ENCODE measurements around the gene TARS2. TPM values are rescaled to one million over a fixed set of nuclear protein-coding genes. Genes with fewer than 3 reads are reported as not detected.

The TARS2 gene
- total and polyA plus RNA-seq, 2 of the 4 experiments (the other 2 are of a cell fraction): 10.9 to 21.8 TPM

- ATAC-seq (ENCODE audit: low read depth): peak; percentile 16; the same call in 1 of the 2 replicates
- peak overlapping the region; percentile 28 for H3K27ac ChIP-seq (ENCODE audit: insufficient read depth, low read length)
These were observed 41.8 kb downstream of the TARS2 start for GRCh38 chr1:150529017-150529416.

More at GRCh38 chr1:150529017-150529416, 41.8 kb downstream of the TARS2 start:
- no peak overlapping the region for H2AK9ac ChIP-seq (replicated peaks; ENCODE audit: low read depth, low read length, poor library complexity)
- ChIA-PET POLR2A (ENCODE audit: unreplicated experiment) (no interaction called here), CTCF (interaction anchor here (0.9 to 1.5 kb wide), 3 partner anchors 13 to 19 kb away, joined by 4 to 5 read pairs (median 4); partner anchors contain the start of gene FALEC)
- peaks cover 0 to 2% of the 10 kb centered on the region in 2 experiments; a peak in 1 of 4 replicates for H3K79me1 ChIP-seq (ENCODE audit: low read depth in 1 of 2, low read length in 2 of 2)
- H4K5ac ChIP-seq (ENCODE audit: low read depth, low read length): peak overlapping the region; percentile 25; the same call in 1 of the 2 replicates
- no peaks in the 10 kb centered on the region for H3K27me3 ChIP-seq (ENCODE audit: control insufficient read depth, insufficient read depth, low read length)
- peak overlapping the region; percentile 35; the same call in 1 of the 2 replicates for H3K18ac ChIP-seq (ENCODE audit: low read depth, low read length)
- peaks cover 9% of the 10 kb centered on the region for H3K4me1 ChIP-seq (ENCODE audit: control insufficient read depth, insufficient read depth, low read length)
- H3K9me1 ChIP-seq (ENCODE audit: insufficient read depth, low read length): no peaks in the 10 kb centered on the region
- BruUV-seq (replicated peaks): no TSS peak
- peak overlapping the region; percentile 57; the same call in 1 of the 2 replicates for H2BK20ac ChIP-seq (ENCODE audit: low read depth, low read length)
- H2AFZ ChIP-seq (replicated peaks; ENCODE audit: low read length, poor library complexity): peak overlapping the region; percentile 64
- H2BK120ac ChIP-seq (ENCODE audit: low read depth, low read length): peak overlapping the region; percentile 68
- H4K91ac ChIP-seq (ENCODE audit: insufficient read depth, low read depth, low read length): no peak overlapping the region
- peak overlapping the region; percentile 73; the same call in 1 of the 2 replicates for H3K23ac ChIP-seq (ENCODE audit: low read depth, low read length)
- TF ChIP-seq BHLHE40 (IDR thresholded peaks at IDR 0.05; ENCODE audit: low read depth, low read length): no peak
- TF ChIP-seq CHD1 (IDR thresholded peaks at IDR 0.05; ENCODE audit: low read depth, low read length): no peak
- no peak for TF ChIP-seq NFE2L2 (IDR thresholded peaks at IDR 0.05; ENCODE audit: low read depth, low read length)
- TF ChIP-seq MXI1 (IDR thresholded peaks at IDR 0.05; ENCODE audit: borderline replicate concordance, low read depth, low read length): no peak
- no peak for TF ChIP-seq ELK1 (IDR thresholded peaks at IDR 0.05; ENCODE audit: borderline replicate concordance, low read depth, low read length)
- TF ChIP-seq CTCF (conservative IDR thresholded peaks at IDR 0.05; ENCODE audit: low read depth, low read length): no peak
- no peak for TF ChIP-seq MAZ (IDR thresholded peaks at IDR 0.05; ENCODE audit: borderline replicate concordance, low read depth, low read length)
- no peak for TF ChIP-seq RFX5 (IDR thresholded peaks at IDR 0.05; ENCODE audit: low read depth, low read length)
- TF ChIP-seq SMC3 (IDR thresholded peaks at IDR 0.05; ENCODE audit: low read depth, low read length): no peak
- TF ChIP-seq MAFK (IDR thresholded peaks at IDR 0.05; ENCODE audit: low read depth, low read length): no peak
- TF ChIP-seq POLR2A (IDR thresholded peaks at IDR 0.05; ENCODE audit: low read depth, low read length): no peak
- TF ChIP-seq USF2 (IDR thresholded peaks at IDR 0.05; ENCODE audit: low read depth, low read length): no peak
- TF ChIP-seq RCOR1 (IDR thresholded peaks at IDR 0.05; ENCODE audit: insufficient replicate concordance, low read length): no peak
- TF ChIP-seq RAD21 (IDR thresholded peaks at IDR 0.05; ENCODE audit: low read length): no peak
- no peak for TF ChIP-seq CEBPB (IDR thresholded peaks at IDR 0.05; ENCODE audit: low read depth, low read length)
- TF ChIP-seq FOS (IDR thresholded peaks at IDR 0.05; ENCODE audit: low read depth, low read length): no peak
- no peak overlapping the region; the same call in 2 of the 3 replicates for H2BK15ac ChIP-seq (ENCODE audit: low read depth, low read length)
- 6% methylated on average over 3 of the region's 4 CpGs; no CpG with 5 or more reads in 1 of the 2 experiments for WGBS, 2 experiments (ENCODE audit: extremely low coverage in 2 of 2, insufficient read length in 1 of 2)
- H3K4me3 ChIP-seq (ENCODE audit: insufficient read depth, low read depth, low read length): no peak overlapping the region
- intact Hi-C loops (cut with micrococcal nuclease): no loop called here
- H2AK5ac ChIP-seq (ENCODE audit: low read depth, low read length): no peak overlapping the region
- no peak overlapping the region for H3K56ac ChIP-seq (ENCODE audit: extremely low read depth, insufficient read depth, low read length)
- no peaks in the 10 kb centered on the region for H3K9me3 ChIP-seq (ENCODE audit: control insufficient read depth, insufficient read depth, low read length)
- H4K20me1 ChIP-seq (ENCODE audit: insufficient read depth, low read length): no peaks in the 10 kb centered on the region
- H3K4me2 ChIP-seq (ENCODE audit: low read depth, low read length): peak overlapping the region; percentile 5; the same call in 1 of the 2 replicates
- dilution Hi-C loops (cut with HindIII; ENCODE audit: low sequenced_read_pairs, unreplicated experiment): no loop called here
- peak overlapping the region; percentile 2; the same call in 1 of the 2 replicates for H3K9ac ChIP-seq (ENCODE audit: low read depth, low read length)
- peak overlapping the region; percentile 73; the same call in 1 of the 2 replicates for H3K14ac ChIP-seq (replicated peaks; ENCODE audit: low read depth, low read length)
- in situ Hi-C loops (cut with MboI; ENCODE audit: low sequenced_read_pairs): no loop called here
- H2BK5ac ChIP-seq (ENCODE audit: low read depth, low read length, poor library complexity, severe bottlenecking): peak overlapping the region; percentile 36
- peak; percentile 81 for DNase-seq
- H3K4ac ChIP-seq (ENCODE audit: low read depth, low read length): peak overlapping the region; percentile 52
- peak overlapping the region in 1 of 2 experiments; percentile 69; a peak in 1 of 4 replicates for H4K8ac ChIP-seq (ENCODE audit: low read depth in 2 of 2, low read length in 2 of 2)
- H3K36me3 ChIP-seq (ENCODE audit: control insufficient read depth, insufficient read depth, low read length): no peaks in the 10 kb centered on the region

Data from IMR-90 (cell line).